Dermis microvascular lymphatic vessel endothelial cell (primary cell): Measurements from ENCODE around the gene NT5C3B. TPM values are rescaled to one million over a fixed set of nuclear protein-coding genes. Genes with fewer than 3 reads are reported as not detected.
"Not testable (repeated sequence)": the region's sequence is repeated elsewhere in the genome, so short reads cannot be mapped to it uniquely, and the experiment has no call there.

Source experiments
- DNase-seq, 2 donors: peaks; one replicate each; pipeline versions ENCODE4 v3.0.0 to v3.0.0-alpha.2; 2010; ENCODE audit warnings: low read depth in 2 of 2
- total RNA-seq: library from RNA; depleted of rRNA; stranded (reverse); fragments of >200 nt; gene quantifications from 2 replicates; pipeline ENCODE4 v1.2.1, GENCODE V29; 2014

NT5C3B gene
- total RNA-seq, 1 donor from 2014 or later: 57.8 TPM

DNA sequence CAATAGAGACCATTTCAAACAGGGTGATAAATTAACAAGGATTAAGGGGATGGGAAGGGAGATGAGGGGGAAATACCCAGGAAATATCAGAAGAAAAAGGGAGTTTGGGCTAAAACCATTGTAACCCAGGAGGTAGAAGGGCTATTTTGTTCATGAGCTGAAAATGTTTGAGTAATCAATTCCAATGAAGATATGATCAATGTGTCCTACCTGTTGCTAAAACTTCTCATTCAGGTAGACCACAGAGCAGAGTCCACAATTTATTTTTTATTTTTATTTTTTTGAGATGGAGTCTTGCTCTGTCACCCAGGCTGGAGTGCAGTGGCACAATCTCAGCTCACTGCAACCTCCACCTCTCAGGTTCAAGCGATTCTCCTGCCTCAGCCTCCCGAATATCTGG, 3.4 kb upstream of the NT5C3B start:
- not testable (repeated sequence) for DNase-seq

DNA sequence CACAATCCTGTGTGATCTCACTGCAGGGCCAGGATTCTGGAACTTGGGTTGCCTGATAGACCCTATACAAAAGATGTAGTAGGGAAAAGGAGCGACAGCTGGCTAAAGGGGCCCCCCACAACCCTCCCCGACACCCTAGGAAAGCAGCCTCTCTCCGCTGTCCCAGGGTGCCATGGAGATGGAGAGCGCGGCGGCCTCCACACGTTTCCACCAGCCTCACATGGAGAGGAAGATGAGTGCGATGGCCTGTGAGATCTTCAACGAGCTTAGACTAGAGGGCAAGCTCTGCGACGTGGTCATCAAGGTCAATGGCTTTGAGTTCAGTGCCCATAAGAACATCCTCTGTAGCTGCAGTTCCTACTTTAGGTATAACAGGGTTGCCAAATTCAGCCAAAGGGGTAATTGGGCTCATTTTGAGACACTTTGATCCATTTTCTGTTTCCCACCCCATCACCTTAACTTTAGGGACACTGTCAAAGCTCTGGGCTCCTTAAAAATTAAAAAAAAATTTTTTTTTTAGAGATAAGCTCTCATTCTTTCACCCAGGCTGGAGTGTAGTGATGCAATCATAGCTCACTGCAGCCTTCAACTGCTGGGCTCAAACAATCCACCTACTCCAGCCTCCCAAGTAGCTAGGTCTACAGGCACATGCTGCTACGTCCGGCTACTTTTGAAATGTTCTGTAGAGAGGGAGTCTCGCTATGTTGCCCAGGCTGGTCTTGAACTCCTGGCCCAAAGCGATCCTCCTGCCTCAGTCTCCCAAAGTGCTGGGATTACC, 1.9 kb upstream of the NT5C3B start, which contains the start of gene KLHL10:
Gene KLHL10 (plus strand): TSS at position 65 of the 778 bp plus-strand sequence. CDS start 108 bp downstream, at position 173.
- no peak for DNase-seq

GRCh38 chr17:41836550-41837196, 641 bp upstream of the NT5C3B start:
- DNase-seq: no peak

GRCh38 chr17:41835214-41835799, 725 bp downstream of the NT5C3B start:
- no peak for DNase-seq

DNA sequence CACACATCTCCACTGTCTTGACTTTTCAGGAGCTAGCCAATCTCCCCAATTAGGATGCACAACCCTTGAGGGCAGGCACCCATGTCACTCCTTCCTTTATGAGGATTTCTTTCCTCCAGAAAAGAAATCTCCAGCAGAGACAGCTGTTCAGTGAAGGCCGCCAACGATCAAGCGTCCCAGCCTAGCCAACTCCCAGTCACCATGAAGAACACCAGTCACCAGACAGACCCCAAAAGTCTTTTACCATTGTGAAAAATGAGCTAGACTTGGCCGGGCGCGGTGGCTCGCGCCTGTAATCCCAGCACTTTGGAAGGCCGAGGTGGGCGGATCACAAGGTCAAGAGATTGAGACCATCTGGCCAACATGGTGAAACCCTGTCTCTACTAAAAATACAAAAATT, 6.1 kb downstream of the NT5C3B start:
- DNase-seq: not testable (repeated sequence)

GRCh38 chr17:41825175-41825845, 10.7 kb downstream of the NT5C3B start:
- no peak for DNase-seq

- no peak for DNase-seq
Measured at GRCh38 chr17:41824086-41824485, 11.9 kb downstream of the NT5C3B start.

DNA sequence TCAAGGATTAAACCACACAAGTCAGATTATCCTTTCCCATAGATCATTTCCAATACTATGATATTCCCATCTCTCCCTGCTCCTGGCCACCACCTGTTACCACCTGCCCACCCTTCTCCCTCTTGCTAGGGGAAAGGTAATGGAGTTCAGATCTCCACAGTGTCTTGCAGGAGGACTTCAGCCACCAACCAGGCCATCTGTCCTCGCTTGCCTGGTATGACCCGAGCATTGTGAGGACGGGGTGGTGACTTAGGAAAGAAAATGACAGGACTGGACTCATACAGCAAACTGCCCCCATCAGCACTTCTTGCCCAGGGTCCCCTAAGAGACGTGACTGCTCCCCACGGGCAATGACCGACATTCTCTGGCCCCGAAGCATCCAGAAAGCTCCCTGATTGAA, 12.5 kb downstream of the NT5C3B start:
- DNase-seq: no peak

DNA sequence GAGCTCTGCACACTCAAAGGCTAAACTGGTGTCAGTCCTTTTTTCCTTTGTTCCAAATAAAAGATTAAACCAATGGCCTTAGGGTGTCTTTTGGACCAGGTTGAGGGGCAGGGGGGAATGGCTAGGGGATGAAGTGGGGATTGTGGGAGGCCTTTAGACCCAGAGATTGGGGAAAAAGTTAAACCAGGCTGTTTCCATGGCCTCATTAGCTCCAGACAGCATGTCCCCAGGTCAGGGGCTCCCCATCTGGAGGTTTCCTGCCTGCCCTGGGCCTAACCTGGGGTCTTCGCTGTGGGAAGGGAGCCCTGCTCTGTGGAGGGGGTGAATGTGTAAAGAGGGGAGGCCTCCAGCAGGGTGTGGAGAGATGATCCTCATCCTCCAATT, 12.9 kb downstream of the NT5C3B start:
- DNase-seq: no peak

DNA sequence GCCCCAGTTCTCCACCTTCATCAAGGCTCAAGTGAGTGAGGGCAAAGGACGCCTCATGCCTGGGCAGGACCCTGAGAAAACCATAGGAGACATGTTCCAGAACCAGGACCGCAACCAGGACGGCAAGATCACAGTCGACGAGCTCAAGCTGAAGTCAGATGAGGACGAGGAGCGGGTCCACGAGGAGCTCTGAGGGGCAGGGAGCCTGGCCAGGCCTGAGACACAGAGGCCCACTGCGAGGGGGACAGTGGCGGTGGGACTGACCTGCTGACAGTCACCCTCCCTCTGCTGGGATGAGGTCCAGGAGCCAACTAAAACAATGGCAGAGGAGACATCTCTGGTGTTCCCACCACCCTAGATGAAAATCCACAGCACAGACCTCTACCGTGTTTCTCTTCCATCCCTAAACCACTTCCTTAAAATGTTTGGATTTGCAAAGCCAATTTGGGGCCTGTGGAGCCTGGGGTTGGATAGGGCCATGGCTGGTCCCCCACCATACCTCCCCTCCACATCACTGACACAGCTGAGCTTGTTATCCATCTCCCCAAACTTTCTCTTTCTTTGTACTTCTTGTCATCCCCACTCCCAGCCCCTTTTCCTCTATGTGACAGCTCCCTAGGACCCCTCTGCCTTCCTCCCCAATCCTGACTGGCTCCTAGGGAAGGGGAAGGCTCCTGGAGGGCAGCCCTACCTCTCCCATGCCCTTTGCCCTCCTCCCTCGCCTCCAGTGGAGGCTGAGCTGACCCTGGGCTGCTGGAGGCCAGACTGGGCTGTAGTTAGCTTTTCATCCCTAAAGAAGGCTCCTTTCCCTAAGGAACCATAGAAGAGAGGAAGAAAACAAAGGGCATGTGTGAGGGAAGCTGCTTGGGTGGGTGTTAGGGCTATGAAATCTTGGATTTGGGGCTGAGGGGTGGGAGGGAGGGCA, 13.6 kb downstream of the NT5C3B start:
- no peak for DNase-seq

DNA sequence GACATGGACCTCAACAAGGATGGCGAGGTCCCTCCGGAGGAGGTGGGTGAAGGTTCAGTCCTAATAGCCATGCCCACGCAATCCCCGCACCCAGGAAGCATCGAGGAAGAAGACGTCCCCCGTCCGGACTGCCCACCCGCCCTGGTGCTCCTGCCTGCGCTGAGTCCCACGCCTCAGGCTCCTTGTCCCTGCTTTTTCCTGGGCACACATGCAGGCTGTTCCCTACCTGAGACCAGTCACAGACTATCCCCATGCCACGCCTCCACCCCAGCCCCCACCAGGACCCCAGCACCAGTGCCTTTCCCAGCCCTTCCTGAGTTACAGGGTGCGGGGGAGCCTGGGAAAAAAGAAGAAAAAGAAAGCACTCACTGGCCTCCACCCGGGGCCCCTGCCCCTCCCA, 14.3 kb downstream of the NT5C3B start:
- DNase-seq: no peak

- no peak for DNase-seq
Measured at GRCh38 chr17:41818024-41818423, 18.0 kb downstream of the NT5C3B start.

DNA sequence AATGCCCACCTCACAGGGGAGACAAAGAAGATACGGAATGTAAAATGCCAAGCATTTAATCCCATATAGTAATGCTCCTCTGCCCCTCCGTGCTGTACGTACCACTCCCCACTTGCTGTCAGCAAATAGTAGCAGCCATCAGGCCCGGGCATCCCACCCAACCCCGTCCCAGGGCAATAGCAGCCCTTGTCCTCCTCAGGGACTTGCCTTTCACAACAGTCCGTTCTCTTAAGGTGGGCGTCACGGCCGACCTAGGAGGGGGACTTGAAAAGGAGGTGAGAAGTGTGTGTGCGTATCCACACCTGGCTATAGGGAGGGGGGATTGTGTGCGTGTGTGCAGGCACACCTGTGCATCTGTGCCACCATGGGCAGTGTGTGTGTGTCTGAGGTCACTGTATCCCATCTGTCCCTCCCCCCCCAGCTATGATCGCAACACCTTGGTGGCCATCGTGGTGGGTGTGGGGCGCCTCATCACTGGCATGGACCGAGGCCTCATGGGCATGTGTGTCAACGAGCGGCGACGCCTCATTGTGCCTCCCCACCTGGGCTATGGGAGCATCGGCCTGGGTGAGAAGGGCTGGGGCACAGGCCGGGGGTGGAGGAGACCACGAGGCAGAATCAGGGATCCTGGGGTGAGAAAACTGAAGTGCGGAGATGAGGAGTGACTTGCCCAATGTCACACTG, 19.3 kb downstream of the NT5C3B start:
- DNase-seq: no peak

DNA sequence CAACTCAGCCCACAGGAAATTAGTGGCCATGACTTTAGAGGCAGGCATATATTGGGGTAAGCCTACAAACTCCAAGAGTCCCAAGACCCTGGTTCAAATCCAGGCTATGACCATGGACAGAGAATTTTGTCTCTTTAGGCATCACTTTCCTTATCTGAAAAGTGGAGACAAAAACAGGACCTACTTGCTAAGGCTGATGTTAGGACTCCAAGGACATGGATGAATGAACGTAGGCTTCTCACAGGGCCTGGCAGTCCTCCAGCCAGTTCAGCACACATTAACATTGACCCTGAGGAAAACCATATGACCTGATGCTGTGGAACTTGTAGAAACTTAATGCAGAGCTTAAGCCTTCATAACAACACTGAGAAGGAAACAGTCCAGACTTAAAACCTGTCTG, 21.8 kb downstream of the NT5C3B start:
- no peak for DNase-seq

- no peak for DNase-seq
Measured at GRCh38 chr17:41813699-41814124, 22.3 kb downstream of the NT5C3B start.

GRCh38 chr17:41813152-41813680, 22.8 kb downstream of the NT5C3B start:
- no peak for DNase-seq

DNA sequence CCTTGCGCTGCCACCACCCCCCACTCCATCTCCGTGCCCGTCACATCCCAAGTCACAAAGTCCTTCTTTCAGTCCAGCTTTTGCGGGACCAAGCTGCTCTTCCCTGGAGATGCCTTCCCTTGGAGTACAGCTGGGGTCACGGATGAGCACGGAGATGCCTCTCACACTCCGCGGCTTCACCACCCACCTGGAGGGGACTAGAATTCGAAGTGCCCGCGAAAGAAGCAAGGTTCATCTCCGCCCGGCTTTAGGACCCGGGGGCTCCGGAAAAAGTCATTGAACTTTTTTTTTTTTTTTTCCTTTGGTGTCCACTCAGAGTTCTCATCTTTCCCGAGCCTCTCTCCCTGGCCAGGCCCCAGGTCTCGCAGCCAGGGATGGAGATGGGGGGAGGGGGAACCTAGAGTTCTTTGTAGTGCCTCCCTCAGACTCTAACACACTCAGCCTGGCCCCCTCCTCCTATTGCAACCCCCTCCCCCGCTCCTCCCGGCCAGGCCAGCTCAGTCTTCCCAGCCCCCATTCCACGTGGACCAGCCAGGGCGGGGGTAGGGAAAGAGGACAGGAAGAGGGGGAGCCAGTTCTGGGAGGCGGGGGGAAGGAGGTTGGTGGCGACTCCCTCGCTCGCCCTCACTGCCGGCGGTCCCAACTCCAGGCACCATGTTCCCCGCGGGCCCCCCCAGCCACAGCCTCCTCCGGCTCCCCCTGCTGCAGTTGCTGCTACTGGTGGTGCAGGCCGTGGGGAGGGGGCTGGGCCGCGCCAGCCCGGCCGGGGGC, 23.5 kb downstream of the NT5C3B start, which contains the start of gene FKBP10:
Gene FKBP10 (plus strand): TSS at position 624 of the 771 bp plus-strand sequence. CDS start 31 bp downstream, at position 655.
- peak; percentile 40 to 79 for DNase-seq

- DNase-seq: peak; percentile 63 to 85
Measured at GRCh38 chr17:41811549-41812380, 24.3 kb downstream of the NT5C3B start, which contains the start of gene P3H4. TSS of gene P3H4 (minus strand) at chr17:41811949. CDS start at chr17:41811915, 34 bp downstream.
